A673 (cell line): ENCODE data around the gene NEO1.

Experiments
- CTCF ChIP-seq: fragments of 300-800, 200-600 bp; sonication (generic); conservative IDR thresholded peaks from 2 replicates; pipeline ENCODE4 v1.5.1; 2017; ENCODE audit warnings: low read depth, mild to moderate bottlenecking, antibody characterized with exemption, low read length, moderate library complexity, mixed read lengths
- EZH2 ChIP-seq: fragments of 200-600 bp; sonication (generic); IDR thresholded peaks from 2 replicates; pipeline ENCODE4 v1.6.1; 2017; ENCODE audit warnings: borderline replicate concordance, low read depth, mild to moderate bottlenecking, mixed read lengths, antibody characterized with exemption, low read length; ENCODE audit not compliant: poor library complexity, severe bottlenecking

- TF ChIP-seq CTCF (no peak), EZH2 (no peak)
Observed at GRCh38 chr15:73022161-73022560, 30.1 kb upstream of the NEO1 start.
